HG03575 (cell line): ENCODE data around the gene QARS1.

Experiments used
- ATAC-seq: cut with Tn5 transposase; IDR thresholded peaks from one replicate; pipeline ENCODE4 v1.9.1; 2021; ENCODE audit not compliant: unreplicated experiment, insufficient number of reproducible peaks, low FRiP score; ENCODE audit errors: extremely low read depth

The QARS1 gene

GRCh38 chr3:49076646-49077045, 27.9 kb downstream of the QARS1 start:
- no peak for ATAC-seq

DNA sequence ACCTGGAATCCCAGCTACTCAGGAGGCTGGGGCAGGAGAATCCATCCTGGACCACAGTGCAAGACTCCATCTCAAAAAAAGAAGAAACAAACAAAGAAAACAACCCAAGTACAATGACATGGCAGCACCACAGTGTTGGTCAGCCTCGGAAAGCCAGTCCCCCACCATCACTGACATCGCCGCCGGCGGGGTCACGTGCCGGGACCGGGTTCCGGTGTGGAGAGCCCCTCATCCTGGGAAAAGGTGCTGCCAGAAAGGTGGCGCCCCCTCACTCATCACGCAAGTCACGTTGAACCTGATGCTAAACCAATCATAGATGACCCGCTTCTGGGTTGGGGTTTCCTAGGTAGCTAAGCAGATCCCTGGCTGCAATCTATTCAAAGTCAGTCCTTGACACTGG, 28.4 kb downstream of the QARS1 start:
- ATAC-seq, result no peak

- ATAC-seq, result no peak
Measured at GRCh38 chr3:49058011-49058410, 46.5 kb downstream of the QARS1 start.

DNA sequence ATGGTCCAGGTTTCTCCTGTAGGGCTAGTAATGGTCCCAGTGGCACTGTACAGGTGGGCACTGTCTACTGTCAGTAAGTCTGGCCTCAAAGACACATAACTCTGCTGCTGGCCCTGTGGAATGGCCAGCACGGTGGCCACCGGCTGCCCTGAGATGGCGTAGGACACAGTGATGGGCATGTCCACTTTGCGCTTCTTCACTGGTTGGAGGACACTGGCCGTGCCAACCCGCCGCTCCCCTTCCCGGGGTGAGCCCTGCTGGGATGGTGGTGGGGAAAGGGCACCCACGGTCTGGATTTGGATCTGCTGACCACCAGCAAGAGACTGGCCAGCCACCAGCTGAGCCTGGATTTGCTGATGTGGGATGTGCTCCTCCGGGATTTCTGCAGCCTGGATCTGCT, 47.3 kb downstream of the QARS1 start:
- no peak for ATAC-seq

- ATAC-seq, result no peak
Measured at GRCh38 chr3:49054344-49054862, 50.2 kb downstream of the QARS1 start.

DNA sequence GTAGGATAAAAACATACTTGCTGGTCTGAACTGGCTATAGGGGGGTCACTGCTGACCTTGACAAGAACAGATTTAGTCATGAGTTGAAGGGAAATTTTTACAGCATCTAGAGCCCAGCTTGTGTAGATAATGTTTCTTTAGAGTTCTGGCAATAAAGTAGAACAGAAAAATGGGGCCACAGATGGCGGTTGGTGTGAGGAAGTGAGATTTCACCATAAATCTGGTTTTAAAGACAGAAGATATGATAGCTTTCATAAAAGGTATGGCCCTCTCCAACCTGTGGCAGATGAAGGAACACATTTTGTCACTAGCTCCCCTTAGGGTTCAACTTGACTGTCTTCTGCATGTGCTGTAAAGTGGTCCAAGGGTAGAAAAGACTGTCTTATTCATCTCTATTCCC, 51.0 kb downstream of the QARS1 start:
- ATAC-seq, result no peak
